ENCODE results near the gene GLT6D1. TPM values are rescaled to one million over a fixed set of nuclear protein-coding genes. Genes with fewer than 3 reads are reported as not detected.

GLT6D1 gene
- total and polyA plus RNA-seq, 7 donors = not detected

DNA sequence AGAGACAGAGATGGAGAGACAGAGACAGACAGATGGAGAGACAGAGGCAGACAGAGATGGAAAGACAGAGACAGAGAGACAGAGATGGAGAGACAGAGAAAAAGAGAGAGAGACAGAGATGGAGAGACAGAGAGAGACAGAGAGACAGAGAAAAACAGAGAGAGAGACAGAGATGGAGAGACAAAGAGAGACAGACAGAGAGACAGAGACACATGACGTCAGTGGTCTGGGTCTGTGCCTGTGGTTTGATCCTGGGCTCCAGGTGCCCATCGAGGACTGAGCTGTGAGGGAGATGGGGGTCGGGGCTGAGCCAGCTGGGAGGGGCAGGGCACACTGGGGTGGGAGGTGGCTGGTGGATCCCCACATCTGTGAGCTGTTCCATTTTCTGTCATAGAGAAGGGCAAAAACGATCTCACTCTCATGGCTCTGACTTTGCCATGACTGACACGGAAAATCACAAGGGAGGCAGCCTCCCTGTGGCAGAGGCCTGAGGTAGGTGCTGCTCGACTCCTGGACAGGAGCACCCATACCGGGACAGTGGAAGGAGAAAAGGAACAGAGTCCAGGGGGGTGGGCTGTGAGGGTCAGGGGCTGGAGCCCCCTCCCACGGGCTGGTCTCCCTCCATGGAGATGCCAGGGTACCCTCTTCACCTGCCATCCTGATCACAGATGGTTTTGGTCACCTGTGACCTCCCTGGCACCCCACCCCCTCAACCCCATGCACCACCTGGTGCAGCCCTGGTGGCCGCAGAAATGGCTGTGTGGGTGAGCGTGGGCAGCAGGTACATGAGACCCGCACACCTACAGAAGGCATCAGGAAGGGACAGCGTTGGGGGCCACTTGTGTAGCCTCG lies 28.8 kb downstream of the GLT6D1 start:
- DNase-seq = peak; percentile 18
- no peak overlapping the region for H3K27ac ChIP-seq
- H3K27me3 ChIP-seq = peaks cover 0 to 35% (median 4%) of the 10 kb centered on the region in 3 donors
- no peaks in the 10 kb centered on the region for H3K36me3 ChIP-seq
- intact Hi-C loops (cut with DNase I) = no loop called here
- no peak overlapping the region for H3K4me3 ChIP-seq
- TF ChIP-seq, protein P1, sequence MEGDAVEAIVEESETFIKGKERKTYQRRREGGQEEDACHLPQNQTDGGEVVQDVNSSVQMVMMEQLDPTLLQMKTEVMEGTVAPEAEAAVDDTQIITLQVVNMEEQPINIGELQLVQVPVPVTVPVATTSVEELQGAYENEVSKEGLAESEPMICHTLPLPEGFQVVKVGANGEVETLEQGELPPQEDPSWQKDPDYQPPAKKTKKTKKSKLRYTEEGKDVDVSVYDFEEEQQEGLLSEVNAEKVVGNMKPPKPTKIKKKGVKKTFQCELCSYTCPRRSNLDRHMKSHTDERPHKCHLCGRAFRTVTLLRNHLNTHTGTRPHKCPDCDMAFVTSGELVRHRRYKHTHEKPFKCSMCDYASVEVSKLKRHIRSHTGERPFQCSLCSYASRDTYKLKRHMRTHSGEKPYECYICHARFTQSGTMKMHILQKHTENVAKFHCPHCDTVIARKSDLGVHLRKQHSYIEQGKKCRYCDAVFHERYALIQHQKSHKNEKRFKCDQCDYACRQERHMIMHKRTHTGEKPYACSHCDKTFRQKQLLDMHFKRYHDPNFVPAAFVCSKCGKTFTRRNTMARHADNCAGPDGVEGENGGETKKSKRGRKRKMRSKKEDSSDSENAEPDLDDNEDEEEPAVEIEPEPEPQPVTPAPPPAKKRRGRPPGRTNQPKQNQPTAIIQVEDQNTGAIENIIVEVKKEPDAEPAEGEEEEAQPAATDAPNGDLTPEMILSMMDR (IDR thresholded peaks at IDR 0.05) = no peak
- TF ChIP-seq POLR2A (IDR thresholded peaks at IDR 0.05) (no peak), POLR2AphosphoS5 (IDR thresholded peaks at IDR 0.05) (no peak), EP300 (IDR thresholded peaks at IDR 0.05) (no peak)
- H3K9me3 ChIP-seq = no peaks in the 10 kb centered on the region
- H3K4me1 ChIP-seq = no peaks in the 10 kb centered on the region
- WGBS, 2 donors = 73 to 80% methylated on average over 13 of the region's 13 CpGs

DNA sequence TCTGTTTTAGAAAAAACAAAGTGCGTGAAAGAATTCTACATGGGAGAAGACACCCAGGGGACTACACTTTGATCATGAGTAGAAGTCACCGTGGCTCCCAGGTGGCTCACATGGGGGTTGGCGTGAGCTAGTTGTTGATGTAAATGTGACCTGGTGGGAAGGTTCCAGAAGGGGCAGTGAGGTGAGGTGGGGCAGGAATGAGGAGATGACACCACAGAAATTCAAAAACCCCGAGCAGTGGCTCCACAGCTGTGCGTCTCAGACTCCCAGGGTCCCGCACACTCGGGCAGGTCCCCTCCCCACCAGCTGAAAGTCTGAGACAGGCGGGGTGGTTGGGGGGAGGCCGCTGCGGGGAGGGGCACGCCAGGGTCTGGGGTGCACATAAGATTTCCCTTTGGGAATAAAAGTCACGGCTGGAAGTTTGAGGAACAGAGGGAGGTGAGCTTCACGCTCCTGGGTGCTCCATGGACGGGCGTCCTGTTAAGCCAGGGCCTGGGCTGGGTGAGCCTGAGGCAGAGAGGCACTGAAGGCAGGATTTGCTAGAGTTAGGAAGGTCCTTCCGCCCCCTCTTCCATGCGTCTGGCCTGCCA lies 29.9 kb downstream of the GLT6D1 start:
- Histone ChIP-seq H3K27ac (no peak overlapping the region), H3K4me3 (no peak overlapping the region), H3K36me3 (no peaks in the 10 kb centered on the region), H3K9me3 (no peaks in the 10 kb centered on the region), H3K4me1 (no peaks in the 10 kb centered on the region), H3K27me3 (peaks cover 0 to 31% (median 4%) of the 10 kb centered on the region in 3 donors)
- WGBS, 2 donors = 79 to 81% methylated on average over 17 of the region's 17 CpGs
- intact Hi-C loops (cut with DNase I) = no loop called here
- TF ChIP-seq POLR2AphosphoS5 (IDR thresholded peaks at IDR 0.05) (no peak), POLR2A (IDR thresholded peaks at IDR 0.05) (no peak), EP300 (IDR thresholded peaks at IDR 0.05) (no peak)
- TF ChIP-seq, protein P1 (IDR thresholded peaks at IDR 0.05) = no peak
- DNase-seq = peak; percentile 43

DNA sequence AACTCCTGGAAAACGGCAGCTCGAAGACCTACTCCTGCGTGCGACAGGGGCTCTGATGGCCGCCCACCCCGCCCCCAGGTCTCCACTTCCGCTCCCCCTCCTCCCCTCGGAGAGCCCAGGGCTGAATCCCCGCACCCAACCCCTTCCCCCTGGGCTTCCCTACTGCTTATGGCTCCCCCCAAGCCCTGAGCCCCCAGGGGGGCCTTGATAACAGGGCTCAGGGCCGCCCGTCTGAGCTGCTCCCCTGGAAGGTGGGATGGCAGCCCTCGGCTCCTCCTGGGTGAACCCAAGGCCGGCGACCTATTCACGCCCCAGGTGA lies 30.4 kb downstream of the GLT6D1 start:
- Histone ChIP-seq H3K9me3 (no peaks in the 10 kb centered on the region), H3K4me1 (no peaks in the 10 kb centered on the region), H3K4me3 (no peak overlapping the region), H3K27me3 (peaks cover 0 to 31% (median 7%) of the 10 kb centered on the region in 3 donors), H3K27ac (no peak overlapping the region), H3K36me3 (no peaks in the 10 kb centered on the region)
- intact Hi-C loops (cut with DNase I) = no loop called here
- TF ChIP-seq EP300 (IDR thresholded peaks at IDR 0.05) = no peak
- no peak for TF ChIP-seq POLR2A (IDR thresholded peaks at IDR 0.05)
- TF ChIP-seq POLR2AphosphoS5 (IDR thresholded peaks at IDR 0.05) = no peak
- TF ChIP-seq, protein P1 (IDR thresholded peaks at IDR 0.05) = no peak
- WGBS, 2 donors = 79 to 85% methylated on average over 15 of the region's 15 CpGs
- peak; percentile 17 for DNase-seq

DNA sequence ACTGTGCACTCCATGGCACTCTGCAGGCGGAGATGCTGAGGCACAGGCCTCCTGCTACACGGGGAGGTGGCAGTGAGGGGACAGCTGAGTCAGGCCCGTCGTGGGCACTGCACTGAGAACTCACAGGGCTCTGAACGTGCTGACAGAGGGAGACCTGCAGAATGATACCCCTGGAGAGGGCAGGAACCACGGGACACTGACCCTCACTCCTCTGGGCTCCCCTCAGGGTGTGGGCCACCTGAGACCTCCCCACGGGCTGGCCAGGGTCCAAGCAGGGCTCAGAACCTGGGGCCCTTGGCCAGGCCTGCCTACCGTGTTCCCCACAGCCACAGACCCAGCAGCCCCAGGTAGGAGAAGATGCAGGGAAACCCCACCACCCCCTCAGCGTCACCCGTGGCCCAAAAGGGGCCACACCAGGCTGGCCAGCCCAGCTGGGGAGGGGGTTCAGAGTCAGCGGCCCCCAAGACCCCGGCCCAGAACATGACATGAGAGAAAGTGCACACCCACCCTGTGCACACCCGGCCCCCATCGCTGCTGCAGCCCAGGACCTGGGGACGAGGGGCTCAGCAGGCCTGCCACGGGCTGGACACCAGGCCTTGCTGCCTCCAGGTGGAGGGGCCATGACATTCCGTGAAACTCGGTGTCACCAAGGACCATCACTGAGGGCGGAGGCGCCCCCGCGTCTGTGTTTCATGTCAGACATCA lies 30.9 kb downstream of the GLT6D1 start:
- no peak overlapping the region for H3K4me3 ChIP-seq
- no peaks in the 10 kb centered on the region for H3K4me1 ChIP-seq
- no peak overlapping the region for H3K27ac ChIP-seq
- intact Hi-C loops (cut with DNase I) = no loop called here
- 79 to 86% methylated on average over 22 of the region's 22 CpGs for WGBS, 2 donors
- no peak for TF ChIP-seq EP300 (IDR thresholded peaks at IDR 0.05)
- TF ChIP-seq POLR2A (IDR thresholded peaks at IDR 0.05) = no peak
- no peak for TF ChIP-seq POLR2AphosphoS5 (IDR thresholded peaks at IDR 0.05)
- TF ChIP-seq, protein P1 (IDR thresholded peaks at IDR 0.05) = no peak
- no peaks in the 10 kb centered on the region for H3K9me3 ChIP-seq
- peak; percentile 47 for DNase-seq
- peaks cover 0 to 31% (median 12%) of the 10 kb centered on the region in 3 donors for H3K27me3 ChIP-seq
- H3K36me3 ChIP-seq = no peaks in the 10 kb centered on the region

Data from sigmoid colon (tissue), 7 donors.